ENCODE data around the gene CASD1.

GRCh38 chr7:94580601-94581000 lies 71.0 kb downstream of the CASD1 start:
- no peak for TF ChIP-seq EP300 (IDR thresholded peaks at IDR 0.05)
- no peak for TF ChIP-seq CTCF (IDR thresholded peaks at IDR 0.05)
- TF ChIP-seq POLR2A (IDR thresholded peaks at IDR 0.05) = no peak
- TF ChIP-seq POLR2AphosphoS5 (IDR thresholded peaks at IDR 0.05) = no peak
